ENCODE results near the gene PABPC1L.
"Not testable (repeated sequence)": the region's sequence is repeated elsewhere in the genome, so short reads cannot be mapped to it uniquely, and the experiment has no call there.

The PABPC1L gene

GRCh38 chr20:44909872-44910689 is at the start of gene PABPC1L:
Gene PABPC1L (plus strand): TSS chr20:44910060. CDS start chr20:44910144, 84 bp downstream.
- Histone ChIP-seq H3K27ac (ENCODE audit: low read depth, low read length) (no peak within 1 kb of the TSS), H3K36me3 (ENCODE audit: control insufficient read depth in 5 of 5, insufficient read depth in 5 of 5, low read length in 5 of 5) (peaks cover 26 to 37% (median 32%) of the 10 kb centered on the region in 5 donors), H3K4me3 (ENCODE audit: low read depth in 1 of 5, low read length in 5 of 5) (peak within 1 kb of the TSS; percentile 48 to 77 (median 64)), H3K9me3 (ENCODE audit: control insufficient read depth in 5 of 5, low read length in 5 of 5) (no peaks in the 10 kb centered on the region), H3K27me3 (ENCODE audit: control insufficient read depth in 5 of 5, insufficient read depth in 4 of 5, low read length in 5 of 5) (no peaks in the 10 kb centered on the region), H3K9ac (ENCODE audit: low read length in 5 of 5) (peak within 1 kb of the TSS in 3 of 5 donors; percentile 39 to 62 (median 39)), H3K4me1 (ENCODE audit: control insufficient read depth in 5 of 5, insufficient read depth in 5 of 5, low read length in 5 of 5) (peaks cover 0 to 28% (median 24%) of the 10 kb centered on the region in 5 donors)

GRCh38 chr20:44861531-44862006 is 48.3 kb upstream of the PABPC1L start:
- Histone ChIP-seq H3K27ac (ENCODE audit: low read depth, low read length) (peak overlapping the region; percentile 37), H3K36me3 (ENCODE audit: control insufficient read depth in 5 of 5, insufficient read depth in 5 of 5, low read length in 5 of 5) (no peaks in the 10 kb centered on the region), H3K27me3 (ENCODE audit: control insufficient read depth in 5 of 5, insufficient read depth in 4 of 5, low read length in 5 of 5) (no peaks in the 10 kb centered on the region), H3K4me1 (ENCODE audit: control insufficient read depth in 5 of 5, insufficient read depth in 5 of 5, low read length in 5 of 5) (peaks cover 0 to 12% (median 8%) of the 10 kb centered on the region in 5 donors), H3K4me3 (ENCODE audit: low read depth in 1 of 5, low read length in 5 of 5) (no peak overlapping the region), H3K9me3 (ENCODE audit: control insufficient read depth in 5 of 5, low read length in 5 of 5) (no peaks in the 10 kb centered on the region), H3K9ac (ENCODE audit: low read length in 5 of 5) (no peak overlapping the region)

- H3K4me1 ChIP-seq (ENCODE audit: control insufficient read depth in 5 of 5, insufficient read depth in 5 of 5, low read length in 5 of 5) = peaks cover 0 to 12% (median 8%) of the 10 kb centered on the region in 5 donors
- H3K4me3 ChIP-seq (ENCODE audit: low read depth in 1 of 5, low read length in 5 of 5) = no peak overlapping the region
- no peaks in the 10 kb centered on the region for H3K9me3 ChIP-seq (ENCODE audit: control insufficient read depth in 5 of 5, low read length in 5 of 5)
- H3K36me3 ChIP-seq (ENCODE audit: control insufficient read depth in 5 of 5, insufficient read depth in 5 of 5, low read length in 5 of 5) = no peaks in the 10 kb centered on the region
- peak overlapping the region; percentile 37 for H3K27ac ChIP-seq (ENCODE audit: low read depth, low read length)
- H3K9ac ChIP-seq (ENCODE audit: low read length in 5 of 5) = no peak overlapping the region
- H3K27me3 ChIP-seq (ENCODE audit: control insufficient read depth in 5 of 5, insufficient read depth in 4 of 5, low read length in 5 of 5) = no peaks in the 10 kb centered on the region
These were observed 47.6 kb upstream of the PABPC1L start for GRCh38 chr20:44862286-44862685.

GRCh38 chr20:44863365-44864084 is 46.3 kb upstream of the PABPC1L start:
- not testable (repeated sequence) for H3K9me3 ChIP-seq (ENCODE audit: control insufficient read depth in 5 of 5, low read length in 5 of 5); H3K4me3 ChIP-seq (ENCODE audit: low read depth in 1 of 5, low read length in 5 of 5); H3K9ac ChIP-seq (ENCODE audit: low read length in 5 of 5); H3K36me3 ChIP-seq (ENCODE audit: control insufficient read depth in 5 of 5, insufficient read depth in 5 of 5, low read length in 5 of 5); H3K27ac ChIP-seq (ENCODE audit: low read depth, low read length); H3K27me3 ChIP-seq (ENCODE audit: control insufficient read depth in 5 of 5, insufficient read depth in 4 of 5, low read length in 5 of 5)
- peaks cover 0 to 12% (median 8%) of the 10 kb centered on the region in 5 donors for H3K4me1 ChIP-seq (ENCODE audit: control insufficient read depth in 5 of 5, insufficient read depth in 5 of 5, low read length in 5 of 5)

- H3K27me3 ChIP-seq (ENCODE audit: control insufficient read depth in 5 of 5, insufficient read depth in 4 of 5, low read length in 5 of 5); H3K9me3 ChIP-seq (ENCODE audit: control insufficient read depth in 5 of 5, low read length in 5 of 5); H3K9ac ChIP-seq (ENCODE audit: low read length in 5 of 5); H3K4me3 ChIP-seq (ENCODE audit: low read depth in 1 of 5, low read length in 5 of 5); H3K36me3 ChIP-seq (ENCODE audit: control insufficient read depth in 5 of 5, insufficient read depth in 5 of 5, low read length in 5 of 5); H3K27ac ChIP-seq (ENCODE audit: low read depth, low read length): not testable (repeated sequence)
- H3K4me1 ChIP-seq (ENCODE audit: control insufficient read depth in 5 of 5, insufficient read depth in 5 of 5, low read length in 5 of 5) = peaks cover 0 to 12% (median 8%) of the 10 kb centered on the region in 5 donors
These were observed 45.4 kb upstream of the PABPC1L start for GRCh38 chr20:44864493-44864892.

DNA sequence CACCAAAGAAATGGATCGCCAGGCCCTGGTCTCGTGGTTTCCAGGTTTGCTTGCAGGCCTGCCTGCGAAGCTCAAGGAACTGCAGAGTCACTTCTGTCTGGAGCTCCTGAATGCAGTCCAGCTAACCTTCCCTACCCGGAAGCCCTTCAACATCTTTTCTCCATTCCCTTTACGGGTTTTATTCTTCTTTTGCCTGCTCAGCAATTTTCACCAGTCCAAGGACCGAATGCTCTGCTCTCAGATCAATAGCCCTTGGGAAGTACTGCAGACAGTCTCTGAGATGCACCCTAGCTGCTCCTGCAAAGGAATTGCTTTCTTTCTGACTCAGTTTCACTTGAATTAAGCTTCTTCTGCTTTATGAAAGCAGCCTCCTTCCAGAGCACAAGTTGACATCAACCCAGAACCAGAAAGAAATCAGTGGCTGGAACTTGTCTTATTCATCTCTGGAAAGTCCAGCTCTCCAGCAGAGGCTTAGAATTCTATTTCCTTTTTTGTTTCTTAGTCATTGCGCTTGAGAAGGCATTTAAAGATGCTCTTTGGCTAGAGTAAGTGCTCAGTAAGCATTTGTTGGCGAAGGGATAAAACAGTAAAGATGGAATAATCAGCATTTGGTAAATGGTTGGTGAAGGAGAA is 43.0 kb upstream of the PABPC1L start:
- H3K4me3 ChIP-seq (ENCODE audit: low read depth in 1 of 5, low read length in 5 of 5) = no peak overlapping the region
- peaks cover 0 to 3% (median 0%) of the 10 kb centered on the region in 5 donors for H3K27me3 ChIP-seq (ENCODE audit: control insufficient read depth in 5 of 5, insufficient read depth in 4 of 5, low read length in 5 of 5)
- H3K36me3 ChIP-seq (ENCODE audit: control insufficient read depth in 5 of 5, insufficient read depth in 5 of 5, low read length in 5 of 5) = no peaks in the 10 kb centered on the region
- H3K9me3 ChIP-seq (ENCODE audit: control insufficient read depth in 5 of 5, low read length in 5 of 5) = no peaks in the 10 kb centered on the region
- H3K4me1 ChIP-seq (ENCODE audit: control insufficient read depth in 5 of 5, insufficient read depth in 5 of 5, low read length in 5 of 5) = peaks cover 0 to 6% (median 4%) of the 10 kb centered on the region in 5 donors
- no peak overlapping the region for H3K27ac ChIP-seq (ENCODE audit: low read depth, low read length)
- no peak overlapping the region for H3K9ac ChIP-seq (ENCODE audit: low read length in 5 of 5)

- Histone ChIP-seq H3K27ac (ENCODE audit: low read depth, low read length) (no peak overlapping the region), H3K9me3 (ENCODE audit: control insufficient read depth in 5 of 5, low read length in 5 of 5) (no peaks in the 10 kb centered on the region)
These were observed 40.4 kb upstream of the PABPC1L start for GRCh38 chr20:44869471-44869870.

DNA sequence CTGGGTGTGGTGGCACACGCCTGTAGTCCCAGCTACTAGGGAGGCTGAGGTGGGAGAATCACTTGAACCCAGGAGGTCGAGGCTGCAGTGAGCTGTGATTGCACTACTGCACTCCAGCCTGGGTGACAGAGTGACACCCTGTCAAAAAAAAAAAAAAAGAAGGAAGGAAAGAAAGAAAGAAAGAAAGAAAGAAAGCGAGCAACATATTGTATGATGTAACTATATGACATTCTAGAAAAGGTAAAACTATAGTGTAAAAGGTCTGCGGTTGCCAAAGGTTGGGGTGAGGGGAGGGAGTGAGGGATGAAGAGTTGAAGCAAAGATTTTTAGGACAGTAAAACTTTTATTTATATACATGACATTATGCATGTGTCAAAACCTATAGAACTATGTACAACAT is 27.5 kb upstream of the PABPC1L start:
- not testable (repeated sequence) for H3K36me3 ChIP-seq (ENCODE audit: control insufficient read depth in 5 of 5, insufficient read depth in 5 of 5, low read length in 5 of 5); H3K27ac ChIP-seq (ENCODE audit: low read depth, low read length); H3K9ac ChIP-seq (ENCODE audit: low read length in 5 of 5); H3K27me3 ChIP-seq (ENCODE audit: control insufficient read depth in 5 of 5, insufficient read depth in 4 of 5, low read length in 5 of 5); H3K4me3 ChIP-seq (ENCODE audit: low read depth in 1 of 5, low read length in 5 of 5); H3K9me3 ChIP-seq (ENCODE audit: control insufficient read depth in 5 of 5, low read length in 5 of 5)
- peaks cover 10 to 22% (median 19%) of the 10 kb centered on the region in 5 donors for H3K4me1 ChIP-seq (ENCODE audit: control insufficient read depth in 5 of 5, insufficient read depth in 5 of 5, low read length in 5 of 5)

More at GRCh38 chr20:44869471-44869870, 40.4 kb upstream of the PABPC1L start:
- H3K36me3 ChIP-seq (ENCODE audit: control insufficient read depth in 5 of 5, insufficient read depth in 5 of 5, low read length in 5 of 5) = no peaks in the 10 kb centered on the region
- H3K4me3 ChIP-seq (ENCODE audit: low read depth in 1 of 5, low read length in 5 of 5) = no peak overlapping the region
- H3K9ac ChIP-seq (ENCODE audit: low read length in 5 of 5) = no peak overlapping the region
- H3K27me3 ChIP-seq (ENCODE audit: control insufficient read depth in 5 of 5, insufficient read depth in 4 of 5, low read length in 5 of 5) = peaks cover 0 to 3% (median 0%) of the 10 kb centered on the region in 5 donors
- H3K4me1 ChIP-seq (ENCODE audit: control insufficient read depth in 5 of 5, insufficient read depth in 5 of 5, low read length in 5 of 5) = peaks cover 0 to 4% (median 0%) of the 10 kb centered on the region in 5 donors

DNA sequence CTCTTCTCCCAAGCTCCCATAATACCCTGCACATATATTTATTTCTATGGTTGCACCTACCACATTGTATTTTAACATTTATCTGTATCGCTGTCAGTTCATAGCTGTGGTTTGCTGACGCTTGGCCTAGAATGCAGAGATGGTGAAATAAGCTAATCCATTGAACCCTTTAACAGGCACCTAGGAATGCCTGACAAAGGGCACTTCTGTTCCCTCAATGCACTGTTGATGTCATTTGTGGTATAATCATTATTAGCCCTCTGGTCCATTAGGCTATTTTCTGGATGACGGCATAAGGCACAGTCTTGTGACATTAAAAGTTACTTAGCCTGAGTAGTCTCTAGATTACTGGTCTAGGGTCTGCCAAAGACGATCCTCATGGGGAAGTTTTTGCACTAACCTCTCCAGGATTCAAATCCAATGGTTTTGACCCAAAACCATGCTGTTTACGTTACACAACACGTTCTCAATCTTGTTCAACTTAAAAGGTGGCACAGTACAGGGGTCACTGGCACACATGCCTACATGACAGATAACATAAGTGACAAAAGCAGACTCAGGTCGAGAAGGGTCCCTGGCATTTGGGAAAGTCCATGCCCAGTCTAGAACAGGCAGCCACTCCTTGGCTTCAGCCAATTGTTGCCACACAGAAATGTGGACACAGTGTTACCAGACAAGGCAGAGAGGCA is 26.5 kb upstream of the PABPC1L start:
- H3K27ac ChIP-seq (ENCODE audit: low read depth, low read length) = no peak overlapping the region

More for the DNA sequence above, 26.5 kb upstream of the PABPC1L start:
- Histone ChIP-seq H3K27me3 (ENCODE audit: control insufficient read depth in 5 of 5, insufficient read depth in 4 of 5, low read length in 5 of 5) (no peaks in the 10 kb centered on the region), H3K9ac (ENCODE audit: low read length in 5 of 5) (no peak overlapping the region), H3K4me1 (ENCODE audit: control insufficient read depth in 5 of 5, insufficient read depth in 5 of 5, low read length in 5 of 5) (peaks cover 10 to 32% (median 29%) of the 10 kb centered on the region in 5 donors), H3K36me3 (ENCODE audit: control insufficient read depth in 5 of 5, insufficient read depth in 5 of 5, low read length in 5 of 5) (peaks cover 0 to 2% (median 0%) of the 10 kb centered on the region in 5 donors), H3K9me3 (ENCODE audit: control insufficient read depth in 5 of 5, low read length in 5 of 5) (no peaks in the 10 kb centered on the region), H3K4me3 (ENCODE audit: low read depth in 1 of 5, low read length in 5 of 5) (no peak overlapping the region)

Measured in subcutaneous abdominal adipose tissue (tissue), 5 donors.